ENCODE results near the gene TNRC6B.
"Not testable (repeated sequence)": the region's sequence is repeated elsewhere in the genome, so short reads cannot be mapped to it uniquely, and the experiment has no call there.

Gene TNRC6B

DNA sequence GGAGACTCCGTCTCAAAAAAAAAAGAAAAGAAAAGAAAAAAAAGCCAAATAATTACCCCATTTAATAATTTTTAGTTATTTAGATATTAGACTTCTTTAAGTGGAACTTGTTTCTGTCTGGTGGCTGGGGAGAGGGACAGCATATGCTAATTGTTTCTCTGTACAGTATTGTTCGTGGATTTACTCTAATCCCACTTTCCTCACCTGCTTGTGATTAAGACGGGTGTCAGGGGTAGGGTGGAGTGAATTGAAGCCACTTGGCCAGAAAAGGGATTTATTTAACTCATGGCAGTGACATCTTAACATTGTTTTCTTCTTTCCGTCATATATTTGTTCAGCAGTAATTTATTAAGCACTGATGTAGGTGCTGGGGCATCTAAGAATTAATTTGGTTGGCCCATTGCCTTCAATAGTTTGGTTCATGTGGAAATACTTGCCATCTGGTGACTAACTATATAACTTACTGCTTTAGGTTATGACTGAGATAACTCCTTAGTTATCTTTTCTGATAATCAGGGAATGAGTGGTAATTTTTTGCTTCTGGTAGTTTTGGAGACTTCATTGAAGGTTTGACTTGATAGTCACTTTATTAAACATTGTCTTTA, 4.6 kb downstream of the TNRC6B start:
- DNase-seq (ENCODE audit: low read depth), result no peak

DNA sequence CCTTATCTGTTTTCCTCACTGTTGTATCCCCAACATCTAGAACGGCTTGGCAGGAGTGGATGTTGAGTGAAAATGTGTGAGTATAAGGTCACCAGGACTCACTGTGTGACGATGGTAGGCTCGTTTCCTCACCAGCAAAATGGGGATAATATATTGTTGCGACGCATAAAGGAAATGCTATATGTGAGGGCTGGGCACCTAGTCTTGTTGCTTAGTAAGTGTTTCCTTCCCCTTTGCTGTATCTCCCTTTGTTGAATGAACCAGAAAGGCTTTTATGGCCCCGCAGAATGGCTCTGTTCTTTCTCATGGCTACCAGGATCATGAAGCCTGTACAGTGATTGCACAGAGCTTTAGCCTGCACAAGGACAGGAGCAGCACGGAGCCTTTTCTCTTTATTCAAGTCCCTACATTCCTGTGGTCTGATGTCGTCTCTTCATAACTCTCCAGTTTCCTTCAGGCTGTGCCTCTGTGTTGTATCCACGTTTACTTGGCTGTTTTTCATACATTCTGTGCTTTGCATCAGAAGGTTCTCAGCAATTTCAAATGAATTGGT, 5.4 kb downstream of the TNRC6B start:
- DNase-seq (ENCODE audit: low read depth), result no peak

DNA sequence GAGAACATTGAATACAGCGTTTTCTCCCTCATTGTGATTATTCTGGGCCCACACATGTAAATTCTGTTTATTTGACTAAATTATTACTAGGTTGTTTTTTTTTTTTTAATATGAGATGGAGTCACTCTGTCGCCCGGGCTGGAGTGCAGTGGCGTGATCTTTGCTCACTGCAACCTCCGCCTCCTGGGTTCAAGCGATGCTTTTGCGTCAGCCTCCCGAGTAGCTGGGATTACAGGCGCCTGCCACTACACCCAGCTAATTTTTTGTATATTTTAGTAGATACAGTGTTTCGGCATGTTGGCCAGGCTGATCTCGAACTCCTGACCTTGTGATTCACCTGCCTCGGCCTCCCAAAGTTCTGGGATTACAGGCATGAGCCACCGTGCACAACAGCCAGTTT, 5.9 kb downstream of the TNRC6B start:
- not testable (repeated sequence) for DNase-seq (ENCODE audit: low read depth)

DNA sequence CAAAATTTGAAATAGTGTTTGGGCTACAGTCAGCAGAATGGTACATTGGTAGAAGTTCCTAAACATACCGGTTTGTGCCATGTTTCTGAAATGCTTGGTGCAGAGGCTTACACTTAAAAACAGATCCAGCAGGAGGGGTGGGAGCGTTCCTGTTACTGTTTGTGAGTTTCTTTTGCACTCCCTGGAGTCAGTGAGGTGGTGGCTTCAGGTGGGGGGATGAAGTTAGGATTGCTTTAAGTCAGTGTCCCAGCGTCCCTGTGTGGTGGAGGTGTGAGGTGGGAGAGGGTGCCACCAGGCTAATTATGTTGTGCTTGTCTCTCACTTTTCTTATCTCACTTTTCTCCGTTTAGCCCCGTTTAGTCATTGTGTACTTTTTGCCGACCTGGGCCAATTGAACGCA, 9.7 kb downstream of the TNRC6B start:
- no peak for DNase-seq (ENCODE audit: low read depth)

DNA sequence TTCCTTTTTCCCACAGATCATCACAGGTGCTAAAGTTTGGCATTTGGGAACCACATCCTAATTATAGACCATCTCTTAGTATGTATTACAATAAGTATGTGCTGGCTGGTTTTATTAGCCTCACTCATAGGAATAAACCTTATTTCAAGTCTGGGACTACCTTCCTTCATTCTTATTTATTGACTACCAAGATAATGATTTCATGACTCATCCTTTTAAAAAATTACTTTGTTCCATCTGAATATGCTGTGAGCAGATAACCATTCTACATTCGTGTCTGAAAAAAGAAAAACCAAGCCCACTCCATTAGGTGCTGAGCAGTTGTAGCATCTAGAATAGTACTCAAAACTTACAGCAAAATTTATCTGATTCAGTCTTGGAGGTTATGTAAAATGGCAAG, 12.3 kb downstream of the TNRC6B start:
- no peak for DNase-seq (ENCODE audit: low read depth)

DNA sequence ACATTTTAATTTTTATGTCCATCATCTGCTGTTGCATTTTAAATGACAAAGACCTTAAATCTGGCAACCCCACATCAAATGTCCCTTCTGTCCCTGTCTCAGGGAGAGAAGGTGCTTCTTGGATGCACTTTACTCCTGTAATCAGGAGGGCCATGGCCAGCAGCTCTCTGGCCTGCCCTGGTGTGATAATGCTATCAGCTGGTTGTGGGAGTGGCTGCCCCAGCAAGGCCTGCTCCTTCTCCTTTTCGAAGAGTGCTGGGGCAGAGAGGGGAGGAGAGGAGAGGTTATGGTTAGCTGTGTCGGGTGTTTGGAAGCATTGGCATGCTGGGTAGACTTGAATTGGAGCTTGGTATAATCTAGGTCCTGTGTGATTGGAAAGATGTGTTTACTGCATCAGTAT, 12.8 kb downstream of the TNRC6B start:
- DNase-seq (ENCODE audit: low read depth), result no peak

DNA sequence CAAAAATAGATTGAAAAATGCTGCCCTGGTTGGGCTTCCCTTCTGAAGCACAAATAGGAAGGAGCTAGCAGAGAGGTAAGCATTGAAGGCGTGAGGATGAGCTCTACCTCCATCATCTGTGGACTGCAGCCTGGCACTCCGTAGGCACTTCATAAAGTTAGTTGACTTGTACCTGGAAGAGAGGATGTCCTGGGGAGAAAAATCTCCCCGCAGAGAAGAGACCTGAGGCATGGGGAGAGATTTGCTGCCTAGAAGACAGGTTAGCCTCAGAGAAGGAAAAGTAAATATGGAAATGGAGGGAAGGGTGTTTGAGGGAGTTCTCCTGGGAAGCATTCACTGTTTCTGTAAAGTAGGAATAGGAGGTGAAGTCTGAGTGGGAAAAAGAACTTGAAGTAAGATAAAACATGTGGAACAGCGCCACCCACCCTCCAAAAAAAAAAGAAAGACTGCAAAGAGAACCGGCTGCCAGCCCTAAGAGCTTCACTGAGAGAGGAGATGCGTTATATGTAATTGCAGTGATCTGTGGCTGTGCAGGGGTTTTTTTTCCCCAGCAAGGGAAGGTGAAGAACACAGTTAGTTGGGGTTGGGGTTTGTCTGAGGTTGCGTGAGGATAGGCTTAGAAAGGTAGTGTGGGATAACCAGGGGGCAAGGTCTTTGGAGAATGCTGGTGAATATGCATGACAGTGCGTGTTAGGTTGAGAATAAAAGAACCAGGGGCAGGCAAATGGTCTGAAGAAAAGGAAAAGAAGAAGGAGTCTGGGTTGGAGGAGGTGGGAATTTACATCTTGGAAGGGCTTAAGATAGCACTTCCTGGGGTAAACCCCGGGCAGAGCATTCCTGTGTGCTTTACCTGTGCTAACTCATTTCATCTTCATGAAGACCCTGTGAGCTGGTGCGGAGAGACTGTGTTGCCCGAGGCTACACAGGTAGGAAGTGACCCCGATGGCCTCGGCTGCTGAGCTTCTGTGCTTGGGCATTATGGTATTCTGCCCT, 16.0 kb downstream of the TNRC6B start:
- DNase-seq (ENCODE audit: low read depth), result no peak

DNA sequence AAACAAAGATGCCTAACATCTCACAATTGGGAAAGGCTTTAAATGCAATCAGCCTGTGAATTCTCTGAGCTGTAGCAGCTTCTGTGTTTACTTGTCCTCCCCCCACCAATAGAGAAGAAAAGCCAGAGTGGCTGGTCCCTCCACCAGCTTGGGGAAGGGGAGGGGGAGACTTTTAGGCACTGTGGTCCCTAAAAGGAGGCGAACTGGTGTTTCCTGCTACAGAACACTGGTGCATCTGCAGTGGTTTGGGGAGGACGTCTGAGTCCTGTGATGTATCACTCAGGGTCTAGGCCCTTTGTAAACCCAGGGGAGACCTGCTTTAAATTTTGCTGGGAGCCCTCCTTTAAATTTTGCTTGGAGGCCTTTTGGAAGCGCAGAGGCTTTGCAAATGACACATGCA, 16.9 kb downstream of the TNRC6B start:
- DNase-seq (ENCODE audit: low read depth), result no peak

DNA sequence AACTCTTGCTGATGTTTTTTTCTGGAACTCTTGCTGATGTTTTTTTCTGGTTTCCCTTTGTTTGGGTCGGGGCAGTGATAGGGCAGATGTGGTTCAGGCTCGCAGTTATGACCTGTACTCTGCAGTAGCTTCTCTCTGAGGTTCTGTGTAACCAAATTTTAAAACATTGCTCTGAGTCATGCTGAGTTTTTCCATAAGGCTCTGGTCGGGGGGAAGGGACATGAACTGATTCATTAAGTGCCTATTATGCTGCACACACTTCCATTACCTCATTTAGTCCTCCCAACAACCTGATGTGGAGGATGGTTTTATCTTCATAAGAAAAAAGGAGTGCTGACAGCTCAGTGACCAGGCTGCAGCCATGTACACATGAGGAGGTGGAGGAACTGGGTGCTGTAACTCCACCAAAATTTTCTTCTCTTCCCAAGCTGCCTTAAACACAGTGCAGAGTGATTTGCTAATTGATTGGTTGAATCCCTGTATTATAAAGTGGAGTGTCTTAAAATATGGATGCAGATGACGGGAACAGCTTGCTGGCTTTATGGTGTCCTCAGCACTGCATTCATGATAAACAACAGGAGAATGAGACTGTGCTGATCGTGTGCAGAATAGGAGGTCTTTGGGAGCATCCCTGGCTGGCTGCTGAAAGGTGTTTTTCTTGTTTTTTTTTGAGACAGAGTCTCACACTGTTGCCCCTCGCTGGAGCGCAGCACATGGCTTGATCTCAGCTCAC, 19.1 kb downstream of the TNRC6B start:
- DNase-seq (ENCODE audit: low read depth), result no peak

DNA sequence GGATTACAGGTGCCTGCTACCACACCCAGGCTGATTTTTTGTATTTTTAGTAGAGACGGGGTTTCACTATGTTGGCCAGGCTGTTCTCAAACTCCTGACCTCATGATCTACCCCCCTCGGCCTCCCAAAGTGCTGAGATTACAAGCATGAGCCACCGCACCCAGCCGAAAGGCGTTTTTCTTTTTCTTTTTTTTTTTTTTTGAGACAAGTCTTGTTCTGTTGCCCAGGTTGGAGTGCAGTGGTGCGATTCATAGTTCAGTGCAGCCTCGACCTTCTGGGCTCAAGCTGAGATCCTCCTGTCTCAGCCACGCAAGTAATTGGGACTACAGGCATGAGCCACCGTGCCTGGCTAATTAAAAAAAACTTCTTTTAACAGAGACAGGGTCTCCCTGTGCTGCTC, 19.7 kb downstream of the TNRC6B start:
- not testable (repeated sequence) for DNase-seq (ENCODE audit: low read depth)

DNA sequence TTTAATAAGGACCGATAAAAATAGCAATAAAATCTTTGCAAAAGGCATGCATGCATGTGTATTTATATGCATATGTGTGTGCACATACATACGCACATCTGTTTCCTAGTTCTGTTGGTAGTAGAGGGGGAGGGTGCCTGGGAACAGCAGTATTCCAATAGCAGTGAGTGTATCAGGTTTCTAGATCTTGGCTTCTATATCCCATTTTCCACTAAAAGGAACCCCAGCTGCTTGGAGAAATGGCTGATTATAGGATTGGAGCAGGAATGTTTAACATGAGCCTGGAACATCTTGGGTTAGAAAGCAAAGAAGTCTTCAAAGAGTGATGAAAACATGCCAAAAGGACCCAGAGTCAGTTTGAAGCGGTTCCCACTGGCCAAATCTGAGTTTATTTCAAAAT, 21.0 kb downstream of the TNRC6B start:
- DNase-seq (ENCODE audit: low read depth), result no peak

DNA sequence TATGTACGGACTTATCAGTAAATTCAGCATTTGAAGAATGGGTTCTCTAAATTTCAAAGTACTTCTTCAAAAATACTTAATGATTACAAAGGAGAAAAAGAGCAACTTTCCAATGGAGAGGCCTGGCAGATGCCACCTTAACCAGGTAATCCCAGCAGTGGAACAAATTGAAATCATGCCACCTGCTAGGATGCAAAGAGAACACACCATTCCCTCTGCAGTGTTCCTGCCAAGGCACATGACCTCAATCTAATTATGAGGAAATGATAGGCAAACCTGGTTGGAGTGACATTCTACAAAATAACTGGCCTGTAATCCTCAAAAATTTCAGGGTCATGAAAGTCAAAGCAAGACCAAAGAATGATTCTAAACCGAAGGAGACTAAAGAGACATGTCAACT, 21.5 kb downstream of the TNRC6B start:
- no peak for DNase-seq (ENCODE audit: low read depth)

DNA sequence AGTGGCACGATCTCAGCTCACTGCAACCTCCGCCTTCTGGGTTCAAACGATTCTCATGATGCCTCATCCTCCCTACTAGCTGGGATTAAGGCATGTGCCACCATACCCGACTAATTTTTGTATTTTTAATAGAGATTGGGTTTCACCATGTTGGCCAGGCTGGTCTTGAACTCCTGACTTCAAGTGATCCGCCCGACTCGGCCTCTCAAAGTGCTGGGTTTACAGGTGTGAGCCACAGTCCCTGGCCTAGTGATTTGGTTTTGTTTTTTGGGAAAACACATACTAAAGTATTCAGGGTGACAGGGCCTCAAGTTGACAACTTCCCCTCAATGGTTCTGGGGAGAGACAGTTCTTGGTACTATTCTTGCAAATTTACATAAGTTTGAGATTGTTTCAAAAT, 22.1 kb downstream of the TNRC6B start:
- no peak for DNase-seq (ENCODE audit: low read depth)

DNA sequence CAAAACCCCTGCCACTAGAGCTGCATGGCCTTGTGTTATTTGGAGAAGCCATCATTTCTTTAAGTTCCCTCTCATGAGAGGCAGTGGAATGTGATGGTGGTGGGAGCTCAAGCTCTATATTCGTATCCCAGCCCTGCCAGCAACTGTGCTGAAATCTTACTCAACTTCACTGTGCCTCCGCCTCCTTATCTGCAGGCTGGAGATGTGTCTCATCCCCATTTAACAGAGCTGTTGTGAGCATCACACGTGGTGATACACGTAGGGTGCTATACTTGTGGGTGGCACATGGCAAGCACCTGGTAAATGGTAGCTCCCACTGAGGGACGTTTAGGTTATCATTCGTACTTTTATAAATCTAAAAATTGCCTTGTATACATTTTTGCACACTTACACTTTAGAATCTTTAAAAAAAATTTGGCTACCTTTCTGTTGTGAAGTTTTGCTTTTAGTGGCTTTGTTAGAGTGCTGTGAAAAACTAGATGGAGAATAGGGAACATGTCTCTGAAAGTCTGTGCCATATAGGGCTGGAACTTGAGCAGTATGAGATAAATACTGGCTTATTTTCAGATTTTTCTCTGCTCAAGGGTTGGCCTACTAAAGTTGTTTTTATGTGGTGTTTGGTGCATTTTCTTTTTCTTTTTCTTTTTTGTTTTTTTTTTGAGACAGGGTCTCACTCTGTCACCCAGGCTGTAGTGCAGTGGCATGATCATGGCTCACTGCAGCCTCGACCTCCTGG, 23.2 kb downstream of the TNRC6B start:
- no peak for DNase-seq (ENCODE audit: low read depth)

DNA sequence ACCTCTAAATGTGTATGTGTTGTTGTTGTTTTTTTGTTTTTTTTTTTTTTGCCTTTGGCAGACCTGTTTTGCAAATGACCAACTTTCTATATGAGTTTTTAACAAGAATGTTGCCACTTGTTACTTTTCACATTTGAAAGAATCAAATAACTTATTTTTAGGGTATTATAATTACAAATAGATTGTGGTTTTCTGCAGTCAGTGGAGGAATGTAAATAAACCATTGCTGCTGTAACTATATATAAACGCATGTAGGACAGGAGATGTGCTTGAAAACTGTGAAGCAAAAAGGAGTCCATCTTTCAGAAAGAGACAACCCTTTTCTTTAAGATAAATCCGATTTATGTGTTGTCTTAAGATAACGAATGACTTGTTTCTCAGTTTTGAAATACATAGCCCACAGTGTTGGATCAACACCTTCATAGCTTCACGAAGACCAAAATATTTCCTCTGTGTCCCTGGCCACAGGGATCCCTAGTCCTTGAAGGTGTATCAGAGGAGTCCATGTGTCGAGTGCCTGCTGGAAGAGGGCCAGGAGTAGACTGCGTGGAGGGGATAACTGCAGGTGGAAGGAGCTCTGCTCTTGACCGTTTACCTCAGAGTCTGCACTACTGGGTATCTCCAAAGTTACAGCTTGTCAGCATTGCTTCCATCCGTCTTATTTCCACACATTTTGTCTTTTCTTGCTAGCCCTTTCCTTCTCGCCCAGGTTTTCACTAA, 24.7 kb downstream of the TNRC6B start:
- DNase-seq (ENCODE audit: low read depth), result no peak

DNA sequence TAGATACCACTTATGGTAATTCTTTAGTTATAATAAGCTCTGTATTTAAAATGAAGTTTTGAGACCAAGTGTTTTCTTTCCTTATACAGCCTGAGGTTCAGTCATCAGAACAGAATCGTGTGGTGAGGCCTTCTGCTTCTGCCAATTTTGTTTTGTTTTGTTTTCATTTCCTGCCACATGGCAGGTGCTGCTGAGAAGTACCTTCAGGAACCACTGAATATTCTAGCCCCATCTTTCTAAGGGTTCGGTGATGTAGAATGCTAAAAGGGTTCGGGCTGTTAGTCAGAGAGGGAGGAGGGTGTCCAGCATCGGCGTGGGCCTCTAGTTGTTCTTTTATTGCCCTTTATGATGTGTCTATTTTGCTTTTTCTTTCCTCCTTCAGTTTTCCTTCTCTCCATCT, 25.8 kb downstream of the TNRC6B start:
- DNase-seq (ENCODE audit: low read depth), result no peak

DNA sequence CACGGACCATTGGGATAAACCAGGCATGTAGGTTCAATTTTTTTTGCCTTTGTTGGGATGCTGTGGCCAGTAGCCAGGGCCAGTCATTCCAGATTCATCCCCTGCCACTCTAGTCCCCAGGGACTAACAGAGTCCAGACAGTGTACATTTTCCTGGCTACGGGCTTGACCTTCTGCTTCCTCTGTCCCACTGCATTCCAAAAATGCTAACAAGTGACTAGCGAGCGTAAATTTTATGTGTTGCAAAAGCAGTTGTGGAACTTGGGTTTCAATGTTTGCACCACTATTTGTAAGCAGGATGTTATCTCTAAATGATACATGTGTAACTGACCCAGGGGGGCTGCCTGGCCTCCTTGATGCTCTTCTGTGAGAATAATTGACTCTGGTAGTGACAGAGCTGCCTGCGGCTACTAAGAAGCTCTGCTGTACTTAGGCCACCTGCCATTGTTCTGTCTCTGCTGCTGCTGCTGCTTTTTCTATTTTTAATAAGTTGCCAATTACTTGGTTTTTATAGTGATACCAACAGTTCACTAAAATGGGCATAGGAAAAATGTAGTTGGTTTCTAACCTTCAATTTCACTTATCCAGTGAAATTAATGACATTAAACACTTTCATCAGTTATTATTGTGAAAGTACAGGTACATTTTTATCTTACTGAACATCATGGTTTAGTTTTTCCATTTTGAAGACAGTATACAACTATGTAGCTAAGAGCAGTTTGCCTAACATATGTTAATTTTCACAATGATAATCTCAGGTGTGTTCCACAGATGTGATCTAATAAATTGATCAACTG, 26.8 kb downstream of the TNRC6B start:
- DNase-seq (ENCODE audit: low read depth), result no peak

DNA sequence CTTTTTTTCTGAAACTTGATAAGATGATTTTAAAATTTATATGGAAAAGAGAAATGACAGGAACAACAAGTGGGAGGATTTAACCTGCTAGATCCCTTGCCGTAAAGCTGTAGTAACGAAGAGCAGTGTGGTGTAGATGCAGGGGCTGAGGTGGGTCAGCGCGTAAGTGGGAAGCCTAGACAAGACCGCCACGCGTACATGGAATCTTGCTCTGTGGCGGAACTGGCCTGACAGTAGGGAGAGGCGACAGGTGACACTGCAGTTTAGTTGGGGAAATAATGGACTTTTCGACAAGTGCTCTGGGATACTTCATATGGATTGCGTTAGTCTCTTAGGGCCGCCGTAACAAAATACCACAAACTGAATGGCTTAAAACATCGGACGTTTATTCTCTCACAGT, 28.8 kb downstream of the TNRC6B start:
- no peak for DNase-seq (ENCODE audit: low read depth)

DNA sequence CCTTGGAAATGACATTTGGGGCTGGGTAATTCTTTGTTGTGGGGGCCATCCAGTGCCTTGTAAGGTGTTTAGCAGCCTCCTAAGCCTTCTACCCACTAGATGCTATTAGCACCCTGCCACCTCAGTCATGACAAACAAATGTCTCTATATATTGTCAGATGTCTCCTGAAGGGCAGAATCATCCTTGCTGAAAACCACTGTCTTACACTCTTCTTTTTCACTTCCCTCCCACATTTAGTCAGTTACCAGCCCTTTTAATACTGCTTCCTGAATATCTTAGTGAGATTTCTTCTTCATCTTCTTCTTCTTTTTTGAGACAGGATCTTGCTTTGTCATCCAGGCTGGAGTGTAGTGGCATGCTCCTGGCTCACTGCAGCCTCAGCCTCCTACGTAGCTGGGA, 33.1 kb downstream of the TNRC6B start:
- no peak for DNase-seq (ENCODE audit: low read depth)

DNA sequence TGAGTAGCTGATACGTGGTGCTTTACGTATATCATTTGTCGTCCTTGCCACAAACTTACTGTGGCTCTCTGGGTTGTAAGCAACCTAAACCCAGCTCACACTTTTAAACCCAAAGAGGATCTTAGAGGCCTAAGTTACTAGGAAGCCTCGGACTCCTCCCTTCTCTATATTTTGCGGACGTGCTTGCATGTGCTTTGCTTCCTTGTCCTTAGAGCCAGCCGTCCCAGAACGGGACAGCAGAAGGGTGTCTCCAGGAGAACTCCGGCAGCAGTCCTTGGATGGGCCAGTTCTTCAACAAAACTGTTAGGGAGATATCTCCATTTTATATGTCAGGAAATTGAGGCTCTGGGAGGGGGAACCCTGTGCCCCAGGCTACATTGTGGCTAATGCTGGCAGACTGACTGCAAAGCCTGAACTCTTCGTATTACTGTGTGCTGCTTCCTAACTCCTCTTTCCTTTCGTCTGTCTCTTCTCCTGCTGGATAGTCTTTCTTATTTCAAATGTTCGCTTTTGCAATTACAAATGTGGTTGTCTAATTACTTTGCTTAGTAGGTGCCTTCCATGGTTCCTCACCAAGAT, 33.8 kb downstream of the TNRC6B start:
- no peak for DNase-seq (ENCODE audit: low read depth)

Data from activated T-cell treated with anti-CD3 and anti-CD28 coated beads for 1 hour (primary cell).